Measurements from ENCODE around the gene HINT1.

The HINT1 gene

DNA sequence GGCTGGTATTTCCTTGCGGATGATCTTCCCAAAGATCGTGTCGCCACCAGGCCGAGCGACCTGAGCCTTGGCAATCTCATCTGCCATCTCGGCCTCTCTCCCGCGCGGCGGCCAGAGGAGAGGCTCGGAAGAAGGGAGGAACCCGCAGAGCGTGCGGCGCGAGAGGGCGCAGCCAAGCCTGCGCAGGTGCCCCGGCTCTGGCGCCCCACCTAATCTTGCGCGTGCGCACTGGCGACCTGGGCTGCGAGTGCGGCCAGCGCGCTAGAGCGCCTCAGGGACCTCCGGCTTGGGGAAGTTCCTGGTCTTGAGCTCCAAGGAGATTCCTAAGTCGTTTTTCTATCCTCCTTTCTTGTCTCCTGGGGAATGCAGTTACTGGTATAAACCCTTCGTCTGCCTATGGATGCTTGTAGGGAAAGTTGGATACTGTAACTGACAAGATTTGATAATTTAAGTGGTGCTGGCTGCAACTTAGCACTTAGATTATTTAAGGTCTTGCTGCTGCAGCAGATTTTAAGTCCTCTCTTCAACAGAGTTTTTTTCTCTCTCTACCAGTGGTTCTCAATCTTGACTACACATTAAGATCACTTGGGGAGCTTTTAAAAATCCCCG lies at the start of gene HINT1:
TSS of gene HINT1 (minus strand) at position 138 of the 609 bp plus-strand sequence. CDS start at position 87, 51 bp downstream.
- TF ChIP-seq, protein P1, sequence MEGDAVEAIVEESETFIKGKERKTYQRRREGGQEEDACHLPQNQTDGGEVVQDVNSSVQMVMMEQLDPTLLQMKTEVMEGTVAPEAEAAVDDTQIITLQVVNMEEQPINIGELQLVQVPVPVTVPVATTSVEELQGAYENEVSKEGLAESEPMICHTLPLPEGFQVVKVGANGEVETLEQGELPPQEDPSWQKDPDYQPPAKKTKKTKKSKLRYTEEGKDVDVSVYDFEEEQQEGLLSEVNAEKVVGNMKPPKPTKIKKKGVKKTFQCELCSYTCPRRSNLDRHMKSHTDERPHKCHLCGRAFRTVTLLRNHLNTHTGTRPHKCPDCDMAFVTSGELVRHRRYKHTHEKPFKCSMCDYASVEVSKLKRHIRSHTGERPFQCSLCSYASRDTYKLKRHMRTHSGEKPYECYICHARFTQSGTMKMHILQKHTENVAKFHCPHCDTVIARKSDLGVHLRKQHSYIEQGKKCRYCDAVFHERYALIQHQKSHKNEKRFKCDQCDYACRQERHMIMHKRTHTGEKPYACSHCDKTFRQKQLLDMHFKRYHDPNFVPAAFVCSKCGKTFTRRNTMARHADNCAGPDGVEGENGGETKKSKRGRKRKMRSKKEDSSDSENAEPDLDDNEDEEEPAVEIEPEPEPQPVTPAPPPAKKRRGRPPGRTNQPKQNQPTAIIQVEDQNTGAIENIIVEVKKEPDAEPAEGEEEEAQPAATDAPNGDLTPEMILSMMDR (IDR thresholded peaks at IDR 0.05; ENCODE audit: insufficient read depth, low read length, poor library complexity, severe bottlenecking): peak; percentile 45
- Histone ChIP-seq H3K27me3 (replicated peaks; ENCODE audit: control insufficient read depth, insufficient read depth, low read length) (no peaks in the 10 kb centered on the region), H3K4me3 (replicated peaks; ENCODE audit: low read depth, low read length) (peak within 1 kb of the TSS; percentile 93), H3K36me3 (ENCODE audit: control insufficient read depth, insufficient read depth, low read length) (peaks cover 2% of the 10 kb centered on the region)
- DNase-seq (ENCODE audit: extremely low read depth, insufficient read length): peak; percentile 95

DNA sequence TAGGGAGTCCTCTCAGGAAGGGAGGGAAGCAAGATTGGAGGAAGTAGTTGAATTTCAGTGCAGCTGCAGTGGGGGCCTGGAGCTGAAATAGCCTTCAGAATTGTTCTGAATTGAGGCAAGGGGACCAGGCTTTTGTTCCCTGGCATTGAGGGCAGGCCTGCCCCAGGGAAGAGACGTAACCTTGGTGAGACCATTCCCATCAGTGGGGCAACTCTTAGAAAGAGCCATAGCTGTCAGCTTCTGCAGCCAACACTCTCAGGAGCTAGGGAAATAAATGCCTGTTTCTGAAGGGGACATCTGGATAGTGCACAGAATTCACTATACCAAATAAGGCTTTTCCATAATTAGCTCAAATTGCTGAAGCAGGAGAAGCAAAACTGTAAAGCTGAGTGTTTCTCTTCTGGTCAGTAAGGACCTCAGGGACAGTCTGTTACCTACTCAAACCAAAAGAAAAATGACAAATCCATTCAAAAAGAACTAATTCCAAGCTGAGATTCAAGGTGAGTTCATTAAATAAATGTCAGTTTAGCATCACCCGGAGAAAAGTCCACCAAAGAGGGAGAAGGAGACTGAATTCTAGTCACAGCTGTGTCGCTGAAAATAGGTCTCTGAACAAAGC lies 49.7 kb upstream of the HINT1 start:
- TF ChIP-seq, protein P1 (IDR thresholded peaks at IDR 0.05; ENCODE audit: insufficient read depth, low read length, poor library complexity, severe bottlenecking): no peak
- H3K36me3 ChIP-seq (ENCODE audit: control insufficient read depth, insufficient read depth, low read length): no peaks in the 10 kb centered on the region
- no peaks in the 10 kb centered on the region for H3K27me3 ChIP-seq (replicated peaks; ENCODE audit: control insufficient read depth, insufficient read depth, low read length)
- no peak overlapping the region for H3K4me3 ChIP-seq (replicated peaks; ENCODE audit: low read depth, low read length)
- DNase-seq (ENCODE audit: extremely low read depth, insufficient read length): no peak

DNA sequence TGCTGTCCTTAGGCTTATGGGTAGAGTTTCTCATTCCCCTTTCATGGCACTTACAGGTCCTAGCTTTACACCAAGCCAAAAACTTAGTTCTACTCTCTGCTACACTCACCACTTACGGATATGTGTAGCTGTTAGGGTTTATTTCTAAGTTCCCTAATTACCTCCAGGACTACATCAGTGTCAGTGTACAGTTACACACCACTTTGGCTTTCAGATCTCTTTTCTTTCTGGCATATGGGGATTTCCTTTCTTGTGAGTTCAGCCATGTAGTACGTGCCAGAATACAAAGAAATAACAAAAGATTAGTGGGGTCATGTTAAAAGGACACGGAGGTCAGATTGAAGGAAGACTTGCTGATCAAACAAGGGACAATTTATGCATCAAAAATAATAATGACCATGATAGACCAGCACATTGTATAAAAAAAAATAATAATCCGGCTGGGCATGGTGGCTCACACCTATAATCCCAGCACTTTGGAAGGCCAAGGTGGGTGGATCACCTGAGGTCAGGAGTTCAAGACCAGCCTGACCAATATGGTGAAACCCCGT lies 47.5 kb upstream of the HINT1 start:
- DNase-seq (ENCODE audit: extremely low read depth, insufficient read length): peak; percentile 73
- no peaks in the 10 kb centered on the region for H3K27me3 ChIP-seq (replicated peaks; ENCODE audit: control insufficient read depth, insufficient read depth, low read length)
- no peaks in the 10 kb centered on the region for H3K36me3 ChIP-seq (ENCODE audit: control insufficient read depth, insufficient read depth, low read length)
- H3K4me3 ChIP-seq (replicated peaks; ENCODE audit: low read depth, low read length): peak overlapping the region; percentile 55
- TF ChIP-seq, protein P1 (IDR thresholded peaks at IDR 0.05; ENCODE audit: insufficient read depth, low read length, poor library complexity, severe bottlenecking): no peak

DNA sequence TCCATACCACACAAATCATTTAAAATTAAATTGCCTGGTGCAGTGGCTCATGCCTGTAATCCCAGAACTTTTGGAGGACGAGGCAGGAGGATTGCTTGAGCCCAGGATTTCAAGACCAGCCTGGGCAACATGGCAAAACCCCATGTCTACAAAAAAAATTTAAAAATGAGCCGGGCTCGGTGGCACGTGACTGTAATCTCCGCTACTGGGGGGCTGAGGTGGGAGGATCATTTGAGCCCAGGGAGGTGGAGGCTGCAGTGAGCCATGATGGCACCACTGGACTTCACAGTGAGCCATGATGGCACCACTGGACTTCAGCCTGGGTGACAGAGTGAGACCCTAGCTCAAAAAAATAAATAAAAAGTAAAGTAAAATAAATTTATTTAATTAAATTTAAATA lies 46.6 kb upstream of the HINT1 start:
- DNase-seq (ENCODE audit: extremely low read depth, insufficient read length): no peak
- TF ChIP-seq, protein P1 (IDR thresholded peaks at IDR 0.05; ENCODE audit: insufficient read depth, low read length, poor library complexity, severe bottlenecking): no peak
- H3K4me3 ChIP-seq (replicated peaks; ENCODE audit: low read depth, low read length): peak overlapping the region; percentile 59
- H3K27me3 ChIP-seq (replicated peaks; ENCODE audit: control insufficient read depth, insufficient read depth, low read length): no peaks in the 10 kb centered on the region
- H3K36me3 ChIP-seq (ENCODE audit: control insufficient read depth, insufficient read depth, low read length): no peaks in the 10 kb centered on the region

DNA sequence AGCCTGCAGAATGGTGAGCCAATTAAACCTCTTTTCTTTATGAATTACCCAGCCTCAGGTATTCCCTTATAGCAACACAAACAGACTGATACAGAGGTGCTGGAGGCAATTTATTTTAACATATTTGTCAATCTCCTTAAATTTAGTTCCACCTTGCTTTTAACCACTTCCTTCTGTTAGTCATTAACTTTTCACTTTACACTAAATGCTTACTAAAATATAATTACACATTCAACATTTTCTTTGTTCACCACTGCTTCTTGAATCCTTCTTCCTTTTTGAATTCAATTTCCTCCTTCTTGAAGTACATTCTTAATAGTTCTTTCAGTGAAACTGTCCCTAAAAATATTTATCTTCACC lies 45.1 kb upstream of the HINT1 start:
- no peaks in the 10 kb centered on the region for H3K27me3 ChIP-seq (replicated peaks; ENCODE audit: control insufficient read depth, insufficient read depth, low read length)
- no peak for DNase-seq (ENCODE audit: extremely low read depth, insufficient read length)
- TF ChIP-seq, protein P1 (IDR thresholded peaks at IDR 0.05; ENCODE audit: insufficient read depth, low read length, poor library complexity, severe bottlenecking): no peak
- peak overlapping the region; percentile 59 for H3K4me3 ChIP-seq (replicated peaks; ENCODE audit: low read depth, low read length)
- no peaks in the 10 kb centered on the region for H3K36me3 ChIP-seq (ENCODE audit: control insufficient read depth, insufficient read depth, low read length)

Measured in GM06990 (cell line).